ENCODE results near the gene CA10.

DNA sequence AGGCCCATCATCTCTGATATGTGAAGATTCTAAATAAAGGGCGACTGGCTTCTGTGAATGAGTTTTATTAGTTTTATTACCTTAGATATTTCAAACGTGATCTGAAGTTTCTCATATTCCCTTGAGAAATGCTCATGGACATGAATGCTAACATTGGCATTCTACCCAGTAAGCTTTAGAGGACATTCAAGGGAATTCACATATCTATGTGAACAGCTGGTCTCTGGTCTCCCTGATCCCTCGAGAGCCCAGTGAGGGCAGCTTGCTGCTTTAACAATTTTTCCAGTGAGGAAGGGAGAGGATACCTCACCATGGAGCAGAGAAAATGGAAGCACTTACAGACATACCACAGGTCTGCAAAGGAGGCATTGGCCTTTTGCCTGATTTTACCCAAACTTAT, 312.7 kb downstream of the CA10 start:
- TF ChIP-seq, protein P1, sequence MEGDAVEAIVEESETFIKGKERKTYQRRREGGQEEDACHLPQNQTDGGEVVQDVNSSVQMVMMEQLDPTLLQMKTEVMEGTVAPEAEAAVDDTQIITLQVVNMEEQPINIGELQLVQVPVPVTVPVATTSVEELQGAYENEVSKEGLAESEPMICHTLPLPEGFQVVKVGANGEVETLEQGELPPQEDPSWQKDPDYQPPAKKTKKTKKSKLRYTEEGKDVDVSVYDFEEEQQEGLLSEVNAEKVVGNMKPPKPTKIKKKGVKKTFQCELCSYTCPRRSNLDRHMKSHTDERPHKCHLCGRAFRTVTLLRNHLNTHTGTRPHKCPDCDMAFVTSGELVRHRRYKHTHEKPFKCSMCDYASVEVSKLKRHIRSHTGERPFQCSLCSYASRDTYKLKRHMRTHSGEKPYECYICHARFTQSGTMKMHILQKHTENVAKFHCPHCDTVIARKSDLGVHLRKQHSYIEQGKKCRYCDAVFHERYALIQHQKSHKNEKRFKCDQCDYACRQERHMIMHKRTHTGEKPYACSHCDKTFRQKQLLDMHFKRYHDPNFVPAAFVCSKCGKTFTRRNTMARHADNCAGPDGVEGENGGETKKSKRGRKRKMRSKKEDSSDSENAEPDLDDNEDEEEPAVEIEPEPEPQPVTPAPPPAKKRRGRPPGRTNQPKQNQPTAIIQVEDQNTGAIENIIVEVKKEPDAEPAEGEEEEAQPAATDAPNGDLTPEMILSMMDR (IDR thresholded peaks at IDR 0.05): no peak
- no peak for TF ChIP-seq POLR2AphosphoS5 (IDR thresholded peaks at IDR 0.05)
- TF ChIP-seq POLR2A (IDR thresholded peaks at IDR 0.05; ENCODE audit: low read depth): no peak
- TF ChIP-seq EP300 (IDR thresholded peaks at IDR 0.05): no peak
